GM12872 (cell line): ENCODE measurements around the gene DARS2.

Source experiments
- TF ChIP-seq, protein P1 (sequence below): IDR thresholded peaks from 3 replicates; pipeline ENCODE4 v1.5.1; 2011; ENCODE audit warnings: low read depth, mild to moderate bottlenecking, low read length, moderate library complexity; ENCODE audit not compliant: insufficient read depth

The DARS2 gene

DNA sequence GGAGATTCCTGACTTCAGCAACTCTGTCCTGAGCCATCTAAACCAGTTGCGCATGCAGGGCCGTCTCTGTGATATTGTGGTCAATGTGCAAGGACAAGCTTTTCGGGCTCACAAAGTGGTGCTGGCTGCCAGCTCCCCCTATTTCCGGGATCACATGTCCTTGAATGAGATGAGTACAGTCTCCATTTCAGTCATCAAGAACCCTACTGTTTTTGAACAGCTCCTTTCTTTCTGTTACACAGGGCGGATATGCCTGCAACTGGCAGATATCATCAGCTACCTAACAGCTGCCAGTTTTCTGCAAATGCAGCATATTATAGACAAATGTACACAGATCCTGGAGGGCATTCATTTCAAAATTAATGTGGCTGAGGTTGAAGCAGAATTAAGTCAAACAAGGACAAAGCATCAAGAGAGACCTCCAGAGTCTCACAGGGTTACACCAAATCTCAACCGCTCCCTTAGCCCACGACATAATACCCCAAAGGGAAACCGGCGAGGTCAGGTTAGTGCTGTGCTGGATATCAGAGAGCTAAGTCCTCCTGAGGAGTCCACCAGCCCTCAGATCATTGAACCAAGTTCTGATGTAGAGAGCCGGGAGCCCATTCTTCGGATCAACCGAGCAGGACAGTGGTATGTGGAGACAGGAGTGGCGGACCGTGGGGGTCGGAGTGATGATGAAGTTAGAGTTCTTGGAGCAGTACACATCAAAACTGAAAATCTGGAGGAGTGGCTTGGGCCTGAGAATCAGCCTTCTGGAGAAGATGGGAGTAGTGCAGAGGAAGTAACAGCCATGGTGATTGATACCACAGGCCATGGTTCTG lies 46.0 kb downstream of the DARS2 start:
- TF ChIP-seq, protein P1, sequence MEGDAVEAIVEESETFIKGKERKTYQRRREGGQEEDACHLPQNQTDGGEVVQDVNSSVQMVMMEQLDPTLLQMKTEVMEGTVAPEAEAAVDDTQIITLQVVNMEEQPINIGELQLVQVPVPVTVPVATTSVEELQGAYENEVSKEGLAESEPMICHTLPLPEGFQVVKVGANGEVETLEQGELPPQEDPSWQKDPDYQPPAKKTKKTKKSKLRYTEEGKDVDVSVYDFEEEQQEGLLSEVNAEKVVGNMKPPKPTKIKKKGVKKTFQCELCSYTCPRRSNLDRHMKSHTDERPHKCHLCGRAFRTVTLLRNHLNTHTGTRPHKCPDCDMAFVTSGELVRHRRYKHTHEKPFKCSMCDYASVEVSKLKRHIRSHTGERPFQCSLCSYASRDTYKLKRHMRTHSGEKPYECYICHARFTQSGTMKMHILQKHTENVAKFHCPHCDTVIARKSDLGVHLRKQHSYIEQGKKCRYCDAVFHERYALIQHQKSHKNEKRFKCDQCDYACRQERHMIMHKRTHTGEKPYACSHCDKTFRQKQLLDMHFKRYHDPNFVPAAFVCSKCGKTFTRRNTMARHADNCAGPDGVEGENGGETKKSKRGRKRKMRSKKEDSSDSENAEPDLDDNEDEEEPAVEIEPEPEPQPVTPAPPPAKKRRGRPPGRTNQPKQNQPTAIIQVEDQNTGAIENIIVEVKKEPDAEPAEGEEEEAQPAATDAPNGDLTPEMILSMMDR: no peak

DNA sequence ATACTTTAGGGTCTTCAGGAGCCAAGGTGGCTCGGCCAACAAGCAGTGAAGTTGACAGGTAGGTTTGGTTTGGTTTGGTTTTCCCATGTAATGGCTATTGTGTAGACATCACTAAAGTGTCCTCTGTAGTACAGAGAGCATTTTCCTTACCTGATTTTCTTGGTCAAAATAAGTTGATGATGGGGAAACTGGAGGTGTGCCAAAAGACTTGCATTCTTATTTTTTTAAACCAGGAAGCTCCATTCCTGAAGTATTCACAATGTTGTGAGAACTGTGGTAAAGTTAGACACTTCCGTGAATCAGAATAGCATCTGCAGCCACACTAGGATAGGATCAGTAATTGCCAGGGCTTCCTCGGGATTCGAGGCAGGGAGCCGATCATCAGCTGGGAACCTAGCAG lies 46.6 kb downstream of the DARS2 start:
- TF ChIP-seq, protein P1: no peak

DNA sequence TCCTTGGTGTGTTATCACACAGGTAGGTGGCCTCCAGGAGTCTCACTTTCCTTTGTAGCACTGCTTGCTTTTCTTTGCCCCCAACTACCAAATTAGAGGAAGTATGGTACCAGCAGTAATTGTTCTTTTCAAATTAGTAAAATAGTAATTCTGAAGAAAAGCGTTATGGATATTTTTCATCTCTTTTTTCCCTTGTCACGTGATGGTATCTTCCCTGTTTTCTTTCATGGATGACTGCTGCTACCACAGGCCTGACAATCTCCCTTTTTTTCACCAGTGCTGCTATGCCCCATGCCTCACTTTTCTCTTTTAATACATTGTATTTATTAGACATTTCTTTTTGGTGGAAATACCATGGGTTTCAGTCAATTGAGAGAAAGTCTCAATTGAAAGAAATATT lies 47.0 kb downstream of the DARS2 start:
- TF ChIP-seq, protein P1: no peak

DNA sequence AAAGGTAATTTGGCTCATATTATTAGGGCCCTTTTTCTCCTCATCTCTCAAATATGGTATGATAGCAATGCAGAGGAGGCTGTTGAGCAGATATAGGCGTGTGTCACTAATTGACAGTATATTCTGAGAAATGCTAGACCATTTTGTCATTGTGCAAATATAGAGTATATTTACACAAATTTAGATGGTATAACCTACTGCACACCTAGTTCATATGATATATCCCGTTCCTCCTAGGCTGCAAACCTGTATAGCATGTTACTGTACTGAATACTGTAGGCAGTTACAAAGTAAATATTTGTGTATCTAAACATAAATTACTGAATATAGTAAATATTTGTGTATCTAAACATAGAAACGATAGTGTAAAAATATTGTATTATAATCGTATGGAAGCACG lies 52.3 kb downstream of the DARS2 start:
- TF ChIP-seq, protein P1: no peak

DNA sequence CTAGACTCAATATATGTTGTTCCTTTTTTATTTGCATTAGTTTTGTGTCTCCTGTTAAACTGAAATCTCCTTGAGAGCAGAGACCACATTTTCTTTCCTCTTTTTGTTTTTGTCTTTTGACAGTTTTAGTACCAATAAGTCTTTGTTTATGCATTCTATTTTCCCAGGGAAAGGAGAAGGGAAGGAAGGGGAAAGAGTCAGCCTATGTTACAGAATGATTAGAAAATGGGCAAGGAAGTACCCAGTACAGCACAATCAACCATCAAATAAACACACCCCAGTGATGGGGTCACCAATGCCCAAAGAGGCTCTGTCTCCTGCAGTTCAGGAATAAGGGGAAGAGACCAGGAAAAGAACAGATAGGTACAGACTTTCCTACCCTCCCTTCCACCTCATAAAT lies 53.8 kb downstream of the DARS2 start:
- TF ChIP-seq, protein P1: no peak

DNA sequence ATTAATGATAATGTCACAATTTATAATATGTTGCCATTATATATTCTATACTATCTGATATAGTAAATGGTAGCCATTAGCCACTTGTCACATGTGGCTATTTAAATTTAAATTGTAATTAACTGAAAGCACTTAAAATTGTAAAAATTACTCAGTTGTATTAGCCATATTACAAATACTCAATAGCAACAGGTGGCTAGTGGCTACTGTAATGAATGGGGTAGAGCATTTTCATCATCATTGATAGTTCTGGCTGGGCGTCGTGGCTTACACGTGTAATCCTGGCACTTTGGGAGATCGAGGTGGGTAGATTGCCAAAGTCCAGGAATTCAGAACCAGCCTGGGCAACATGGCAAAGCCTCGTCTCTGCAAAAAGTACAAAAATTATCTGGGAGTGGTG lies 60.2 kb downstream of the DARS2 start:
- TF ChIP-seq, protein P1: no peak

DNA sequence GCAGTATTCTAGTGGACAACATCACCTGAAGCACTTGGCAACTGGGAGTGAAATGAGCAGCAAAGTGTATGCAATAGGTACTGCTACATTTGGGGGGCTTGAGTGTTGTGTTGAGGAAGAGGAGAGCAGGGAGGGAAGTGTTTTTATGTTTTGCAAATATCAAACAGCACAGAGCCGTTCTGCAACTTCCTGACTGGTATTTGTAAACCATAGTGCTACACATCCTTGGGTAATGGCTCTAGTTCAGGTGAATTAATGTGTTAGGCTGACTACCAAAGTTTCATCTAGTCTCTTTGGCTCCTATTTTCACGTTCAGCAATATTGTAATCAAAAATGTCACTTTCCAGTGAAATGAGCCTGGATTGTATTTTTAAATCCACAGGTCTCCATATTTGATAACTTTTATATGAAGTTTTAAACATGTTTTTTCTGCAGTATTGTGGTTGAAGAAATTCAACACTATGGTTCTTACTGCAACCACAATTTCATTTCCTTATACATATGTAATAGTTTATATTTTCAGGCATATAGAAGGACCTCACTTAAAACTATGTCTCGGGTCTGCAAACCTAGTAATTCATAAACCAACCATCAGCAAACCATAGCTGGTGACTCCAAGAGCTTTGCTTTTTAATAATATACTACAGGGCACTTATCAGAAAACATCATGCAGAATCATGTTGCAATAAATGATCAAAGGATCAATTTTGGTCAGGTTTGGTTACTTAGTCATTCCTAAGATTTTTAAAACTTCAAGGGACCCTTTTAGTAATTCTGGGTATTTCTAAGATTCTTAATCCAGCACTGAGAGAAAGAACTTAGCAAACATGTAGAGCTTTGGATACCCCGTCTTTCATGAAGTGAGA lies 62.5 kb downstream of the DARS2 start:
- TF ChIP-seq, protein P1: no peak
